DND-41 (cell line): ENCODE results near the gene NRF1.

ENCODE experiments used
- CTCF ChIP-seq: IDR thresholded peaks from 2 replicates; pipeline ENCODE4 v1.5.1; 2012; ENCODE audit warnings: borderline replicate concordance, low read length, moderate library complexity, mild to moderate bottlenecking; ENCODE audit not compliant: poor library complexity, severe bottlenecking; ENCODE audit errors: extremely low read depth
- EZH2 ChIP-seq: IDR thresholded peaks from 3 replicates; pipeline ENCODE4 v1.6.1; 2012; ENCODE audit warnings: borderline replicate concordance, low read depth, mild to moderate bottlenecking, moderate library complexity, low read length, inconsistent platforms; ENCODE audit not compliant: severe bottlenecking

GRCh38 chr7:129644634-129645230, 33.2 kb downstream of the NRF1 start:
- no peak for TF ChIP-seq EZH2
- peak; percentile 47 for TF ChIP-seq CTCF
